A549 (cell line): Measurements from ENCODE around the gene SLC49A3. TPM values are rescaled to one million over a fixed set of nuclear protein-coding genes. Genes with fewer than 3 reads are reported as not detected.

Source experiments
- ATAC-seq, 2 experiments: fragments of 200-7000 bp in 1 of 2; fragments of >200 bp in 1 of 2; cut with Nextera tagmentation in 1 of 2; cut with Tn5 transposase in 1 of 2; 3 replicates each; pipeline versions ENCODE4 v1.8.0 to v1.9.1; 2018 to 2020; ENCODE audit warnings: mild to moderate bottlenecking in 1 of 2, moderate library complexity in 1 of 2
- CTCF ChIA-PET: fragments of 300-600 bp; sonication (Branson Sonifier 250); formaldehyde crosslinking; extraction: SDS; loops from one replicate; lab custom pipeline; 2021; ENCODE audit warnings: antibody characterized with exemption, inconsistent platforms; lab: Yijun Ruan, JAX
- POLR2A ChIA-PET: fragments of 350-600 bp; formaldehyde crosslinking; extraction: SDS; loops from one replicate; lab custom pipeline; 2021; ENCODE audit warnings: antibody characterized with exemption, inconsistent platforms; lab: Yijun Ruan, JAX
- DNase-seq, 2 experiments: peaks; one replicate each; pipeline versions ENCODE4 v3.0.0 to v3.0.0-alpha.2; 2011 to 2016; ENCODE audit warnings: low read depth in 1 of 2, low spot score in 1 of 2
- FAIRE-seq: peaks from 2 replicates; lab custom pipeline; 2011; peaks lifted over from hg19 to GRCh38; lab: Jason Lieb, UNC
- H3K27ac ChIP-seq, 2 experiments: fragments of >200 bp; sonication (Bioruptor Twin); formaldehyde crosslinking; 3 replicates each; pipeline ENCODE4 v1.5.1; 2016 to 2017
- H3K4me1 ChIP-seq: fragments of >200 bp; sonication (Bioruptor Twin); formaldehyde crosslinking; 3 replicates; pipeline ENCODE4 v1.6.1; 2016
- H3K4me2 ChIP-seq: fragments of >200 bp; sonication (Bioruptor Twin); formaldehyde crosslinking; 3 replicates; pipeline ENCODE4 v1.6.1; 2016
- H3K4me3 ChIP-seq: fragments of >200 bp; sonication (Bioruptor Twin); formaldehyde crosslinking; 3 replicates; pipeline ENCODE4 v1.5.1; 2016
- H3K9me3 ChIP-seq: fragments of >200 bp; sonication (Bioruptor Twin); formaldehyde crosslinking; 3 replicates; pipeline ENCODE4 v1.6.1; 2016
- CBX8 ChIP-seq: fragments of 200-600 bp; sonication (generic); IDR thresholded peaks from 2 replicates; pipeline ENCODE4 v1.6.1; 2016
- CEBPB ChIP-seq, 2 experiments: fragments of >200 bp in 1 of 2; sonication (Bioruptor Twin) in 1 of 2; formaldehyde crosslinking in 1 of 2; IDR thresholded peaks; 2 replicates each; pipeline ENCODE4 v1.6.1; 2012 to 2016
- EHF ChIP-seq: fragments of 250-450 bp; sonication (Bioruptor Pico); IDR thresholded peaks from 2 replicates; pipeline ENCODE4 v1.5.0; 2020; ENCODE audit warnings: mild to moderate bottlenecking
- EP300 ChIP-seq, 2 experiments: fragments of >200 bp; sonication (Bioruptor Twin); formaldehyde crosslinking; IDR thresholded peaks; 2 replicates in 1 of 2; 3 replicates in 1 of 2; pipeline ENCODE4 v1.6.1; 2016 to 2017
- FOSL2 ChIP-seq, 2 experiments: fragments of 450-650 bp in 1 of 2; fragments of >200 bp in 1 of 2; sonication (Bioruptor Twin) in 1 of 2; formaldehyde crosslinking; IDR thresholded peaks; 2 replicates each; pipeline versions ENCODE4 v1.5.0 to v1.6.1; 2016 to 2020; ENCODE audit warnings: mild to moderate bottlenecking in 1 of 2, moderate library complexity in 1 of 2
- HDAC2 ChIP-seq: fragments of 200-600 bp; sonication (generic); IDR thresholded peaks from 2 replicates; pipeline ENCODE4 v1.6.1; 2016
- HOXA7 ChIP-seq: fragments of 250-450 bp; sonication (Bioruptor Pico); IDR thresholded peaks from 2 replicates; pipeline ENCODE4 v1.5.0; 2020; ENCODE audit warnings: mild to moderate bottlenecking, moderate library complexity
- HOXB5 ChIP-seq: fragments of 250-450 bp; sonication (Bioruptor Pico); IDR thresholded peaks from 2 replicates; pipeline ENCODE4 v1.5.0; 2020; ENCODE audit warnings: mild to moderate bottlenecking, moderate library complexity
- JUN ChIP-seq, 2 experiments: fragments of >200 bp; sonication (Bioruptor Twin); formaldehyde crosslinking; IDR thresholded peaks; 2 replicates in 1 of 2; 3 replicates in 1 of 2; pipeline ENCODE4 v1.6.1; 2016 to 2017
- JUNB ChIP-seq: fragments of >200 bp; sonication (Bioruptor Twin); formaldehyde crosslinking; IDR thresholded peaks from 2 replicates; pipeline ENCODE4 v1.6.1; 2016
- KDM1A ChIP-seq: fragments of 200-600 bp; sonication (generic); IDR thresholded peaks from 2 replicates; pipeline ENCODE4 v1.6.1; 2016; ENCODE audit warnings: low read depth, mild to moderate bottlenecking
- MAZ ChIP-seq: fragments of 150-350 bp; IDR thresholded peaks from 2 replicates; pipeline ENCODE4 v1.6.1; 2014; ENCODE audit warnings: antibody characterized with exemption, low read depth, low read length, borderline replicate concordance
- NFE2L2 ChIP-seq: fragments of 150-350 bp; conservative IDR thresholded peaks from 2 replicates; pipeline ENCODE4 v1.6.1; 2014; ENCODE audit warnings: low read length
- NR3C1 ChIP-seq: fragments of >200 bp; sonication (Bioruptor Twin); formaldehyde crosslinking; IDR thresholded peaks from 3 replicates; pipeline ENCODE4 v1.6.1; 2017
- PHF8 ChIP-seq: fragments of 200-600 bp; sonication (generic); IDR thresholded peaks from 2 replicates; pipeline ENCODE4 v1.6.1; 2016; ENCODE audit warnings: low read depth, mild to moderate bottlenecking, antibody characterized with exemption, moderate library complexity, borderline replicate concordance
- POLR2AphosphoS2 ChIP-seq: conservative IDR thresholded peaks from 2 replicates; pipeline ENCODE4 v1.6.1; 2012; ENCODE audit warnings: low read length, improper control_type of control experiment, inconsistent platforms
- RARB ChIP-seq: fragments of 250-450 bp; sonication (Bioruptor Pico); IDR thresholded peaks from 2 replicates; pipeline ENCODE4 v1.8.0; 2021; ENCODE audit warnings: mild to moderate bottlenecking, moderate library complexity
- RFX5 ChIP-seq: fragments of 450-650 bp; IDR thresholded peaks from 2 replicates; pipeline ENCODE4 v1.7.1; 2014; ENCODE audit warnings: antibody characterized with exemption, mild to moderate bottlenecking, moderate library complexity
- RNF2 ChIP-seq: fragments of 200-600 bp; sonication (generic); IDR thresholded peaks from 2 replicates; pipeline ENCODE4 v1.6.1; 2016; ENCODE audit warnings: low read depth, mild to moderate bottlenecking, antibody characterized with exemption, moderate library complexity, borderline replicate concordance
- TFCP2L1 ChIP-seq: fragments of 250-450 bp; sonication (Bioruptor Pico); IDR thresholded peaks from 2 replicates; pipeline ENCODE4 v1.5.0; 2021; ENCODE audit warnings: mild to moderate bottlenecking
- ZC3H11A ChIP-seq: fragments of 450-650 bp; IDR thresholded peaks from 2 replicates; pipeline ENCODE4 v1.6.1; 2014; ENCODE audit warnings: antibody characterized with exemption, mild to moderate bottlenecking
- ZFP36 ChIP-seq: fragments of 450-650 bp; IDR thresholded peaks from 2 replicates; pipeline ENCODE4 v1.6.1; 2014; ENCODE audit warnings: borderline replicate concordance; ENCODE audit not compliant: partially characterized antibody
- ZSCAN20 ChIP-seq: fragments of 250-450 bp; sonication (Bioruptor Pico); IDR thresholded peaks from 2 replicates; pipeline ENCODE4 v1.8.0; 2022; ENCODE audit warnings: mild to moderate bottlenecking, moderate library complexity
- WGBS: methylation state at CpG from one replicate; pipeline ENCODE4 v1.1.6; 2017; ENCODE audit errors: missing lambda C conversion rate; 5-methylcytosine and 5-hydroxymethylcytosine counted together
- polyA plus RNA-seq, 4 experiments: library from polyadenylated mRNA; depleted of rRNA in 3 of 4; stranded (reverse); fragments of >200 nt; fragmentation: RNase III in 1 of 4; extraction: RNeasy Plus Mini Kit Qiagen cat#74134 plus additional on column Dnase treatment in 1 of 4; gene quantifications; 2 replicates in 3 of 4; 3 replicates in 1 of 4; pipeline ENCODE4 v1.2.3, GENCODE V29; 2011 to 2017
- TF ChIP-seq, protein P1 (sequence below): fragments of 450-650 bp; IDR thresholded peaks from 2 replicates; pipeline ENCODE4 v1.6.1; 2014; ENCODE audit warnings: antibody characterized with exemption
- TF ChIP-seq, protein P2 (sequence below): fragments of 250-450 bp; sonication (Bioruptor Pico); IDR thresholded peaks from 2 replicates; pipeline ENCODE4 v1.5.0; 2021; ENCODE audit warnings: mild to moderate bottlenecking, moderate library complexity, borderline replicate concordance
- TF ChIP-seq, protein P3 (sequence below): fragments of 250-450 bp; sonication (Bioruptor Pico); IDR thresholded peaks from 2 replicates; pipeline ENCODE4 v1.5.0; 2020; ENCODE audit warnings: low read depth, mild to moderate bottlenecking, moderate library complexity
- TF ChIP-seq, protein P4 (sequence below): IDR thresholded peaks from 2 replicates; pipeline ENCODE4 v1.6.1; 2012

Gene SLC49A3
- polyA plus RNA-seq, 2 of the 4 experiments (the other 2 are of a cell fraction) = 0.05 to 0.12 TPM

DNA sequence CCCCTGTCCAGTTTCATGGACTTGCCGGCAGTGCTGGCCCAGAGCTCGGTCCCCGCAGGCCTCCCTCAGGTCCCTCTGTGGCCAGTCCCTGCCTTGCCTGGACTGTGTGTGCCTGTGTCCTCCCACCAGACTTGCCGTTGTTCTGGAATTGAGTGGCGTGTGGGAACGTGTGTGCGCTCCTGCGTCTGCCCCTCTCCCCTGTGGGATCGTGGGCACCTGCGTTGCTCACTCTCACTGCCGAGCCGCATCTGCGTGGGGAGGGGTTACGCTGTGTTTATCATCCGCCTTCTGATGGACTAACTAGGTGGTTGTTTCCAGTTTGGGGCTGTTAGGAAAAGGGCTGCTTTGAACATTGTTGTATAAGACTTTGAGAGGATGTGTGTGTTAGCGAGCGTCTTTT is 37.9 kb upstream of the SLC49A3 start:
- H3K4me2 ChIP-seq = no peak overlapping the region
- TF ChIP-seq EP300 (IDR thresholded peaks at IDR 0.05) (no peak), MAZ (no peak), JUN (IDR thresholded peaks at IDR 0.05) (no peak), PHF8 (no peak), HDAC2 (no peak), ZC3H11A (no peak), CEBPB (IDR thresholded peaks at IDR 0.05) (no peak), TFCP2L1 (CRISPR knock-in tag) (no peak), NFE2L2 (no peak), HOXB5 (CRISPR knock-in tag) (no peak), POLR2AphosphoS2 (no peak), RFX5 (no peak)
- TF ChIP-seq, protein P1, sequence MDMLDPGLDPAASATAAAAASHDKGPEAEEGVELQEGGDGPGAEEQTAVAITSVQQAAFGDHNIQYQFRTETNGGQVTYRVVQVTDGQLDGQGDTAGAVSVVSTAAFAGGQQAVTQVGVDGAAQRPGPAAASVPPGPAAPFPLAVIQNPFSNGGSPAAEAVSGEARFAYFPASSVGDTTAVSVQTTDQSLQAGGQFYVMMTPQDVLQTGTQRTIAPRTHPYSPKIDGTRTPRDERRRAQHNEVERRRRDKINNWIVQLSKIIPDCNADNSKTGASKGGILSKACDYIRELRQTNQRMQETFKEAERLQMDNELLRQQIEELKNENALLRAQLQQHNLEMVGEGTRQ = no peak
- TF ChIP-seq, protein P2, sequence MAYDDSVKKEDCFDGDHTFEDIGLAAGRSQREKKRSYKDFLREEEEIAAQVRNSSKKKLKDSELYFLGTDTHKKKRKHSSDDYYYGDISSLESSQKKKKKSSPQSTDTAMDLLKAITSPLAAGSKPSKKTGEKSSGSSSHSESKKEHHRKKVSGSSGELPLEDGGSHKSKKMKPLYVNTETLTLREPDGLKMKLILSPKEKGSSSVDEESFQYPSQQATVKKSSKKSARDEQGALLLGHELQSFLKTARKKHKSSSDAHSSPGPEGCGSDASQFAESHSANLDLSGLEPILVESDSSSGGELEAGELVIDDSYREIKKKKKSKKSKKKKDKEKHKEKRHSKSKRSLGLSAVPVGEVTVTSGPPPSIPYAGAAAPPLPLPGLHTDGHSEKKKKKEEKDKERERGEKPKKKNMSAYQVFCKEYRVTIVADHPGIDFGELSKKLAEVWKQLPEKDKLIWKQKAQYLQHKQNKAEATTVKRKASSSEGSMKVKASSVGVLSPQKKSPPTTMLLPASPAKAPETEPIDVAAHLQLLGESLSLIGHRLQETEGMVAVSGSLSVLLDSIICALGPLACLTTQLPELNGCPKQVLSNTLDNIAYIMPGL = no peak
- TF ChIP-seq, protein P3, sequence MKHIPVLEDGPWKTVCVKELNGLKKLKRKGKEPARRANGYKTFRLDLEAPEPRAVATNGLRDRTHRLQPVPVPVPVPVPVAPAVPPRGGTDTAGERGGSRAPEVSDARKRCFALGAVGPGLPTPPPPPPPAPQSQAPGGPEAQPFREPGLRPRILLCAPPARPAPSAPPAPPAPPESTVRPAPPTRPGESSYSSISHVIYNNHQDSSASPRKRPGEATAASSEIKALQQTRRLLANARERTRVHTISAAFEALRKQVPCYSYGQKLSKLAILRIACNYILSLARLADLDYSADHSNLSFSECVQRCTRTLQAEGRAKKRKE (CRISPR knock-in tag) = no peak
- TF ChIP-seq, all 56 proteins: peak for 0
- no peak for DNase-seq
- Histone ChIP-seq H3K27ac (no peak overlapping the region; a peak in 1 of 6 replicates), H3K4me1 (peaks cover 10% of the 10 kb centered on the region; the same call in 2 of the 3 replicates), H3K9me3 (no peaks in the 10 kb centered on the region), H3K4me3 (no peak overlapping the region)
- ChIA-PET CTCF (no interaction called here), POLR2A (no interaction called here)
- no peak; a peak in 1 of 6 replicates for ATAC-seq
- FAIRE-seq = no peak
- 92% methylated on average over 16 of the region's 17 CpGs for WGBS

DNA sequence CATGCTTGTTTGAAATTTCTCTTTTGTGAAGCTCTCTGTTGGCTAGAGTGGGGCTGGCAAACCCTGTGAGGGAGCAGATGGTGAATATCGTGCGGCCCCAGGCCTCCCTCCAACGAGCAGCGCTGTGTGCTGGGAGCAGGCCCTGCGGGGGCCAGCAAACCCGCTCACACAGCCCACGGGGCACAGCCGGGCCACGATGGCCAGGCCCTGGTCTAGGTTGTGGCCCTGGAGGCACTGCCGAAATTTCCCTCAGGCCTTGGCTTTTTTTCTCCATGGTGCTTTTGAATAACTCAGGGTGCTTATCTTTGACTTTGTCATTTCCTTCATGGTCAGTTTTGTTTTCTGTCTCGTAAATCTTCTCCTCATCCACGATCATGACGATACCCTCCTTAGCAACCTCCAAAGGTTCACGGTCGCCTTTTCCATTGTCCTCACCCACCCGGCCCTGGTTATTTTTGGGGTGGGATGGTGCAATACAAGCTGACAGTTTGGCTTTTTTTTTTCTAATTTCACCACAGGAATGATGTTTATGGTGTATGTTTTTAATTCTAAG is 37.4 kb upstream of the SLC49A3 start:
- Histone ChIP-seq H3K4me2 (no peak overlapping the region), H3K4me3 (no peak overlapping the region), H3K4me1 (peaks cover 10% of the 10 kb centered on the region; the same call in 2 of the 3 replicates), H3K9me3 (no peaks in the 10 kb centered on the region), H3K27ac (no peak overlapping the region; a peak in 1 of 6 replicates)
- no peak for ATAC-seq
- POLR2A ChIA-PET = no interaction called here
- FAIRE-seq = no peak
- TF ChIP-seq EHF (CRISPR knock-in tag) (no peak), ZFP36 (no peak), POLR2AphosphoS2 (no peak), FOSL2 (IDR thresholded peaks at IDR 0.05) (no peak), FOSL2 (CRISPR knock-in tag; IDR thresholded peaks at IDR 0.05) (no peak), CBX8 (no peak), RNF2 (no peak), ZSCAN20 (CRISPR knock-in tag) (no peak), HOXA7 (CRISPR knock-in tag) (no peak), NR3C1 (no peak), KDM1A (no peak), JUNB (no peak), RARB (no peak), PHF8 (no peak)
- TF ChIP-seq, protein P4, sequence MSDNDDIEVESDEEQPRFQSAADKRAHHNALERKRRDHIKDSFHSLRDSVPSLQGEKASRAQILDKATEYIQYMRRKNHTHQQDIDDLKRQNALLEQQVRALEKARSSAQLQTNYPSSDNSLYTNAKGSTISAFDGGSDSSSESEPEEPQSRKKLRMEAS = no peak
- TF ChIP-seq, protein P1 = no peak
- WGBS = 90% methylated on average over 16 of the region's 16 CpGs
- no peak for DNase-seq
- CTCF ChIA-PET = no interaction called here
